ENCODE measurements around the gene BZW2.

- TF ChIP-seq CTCF (IDR thresholded peaks at IDR 0.05) (no peak), POLR2A (IDR thresholded peaks at IDR 0.05) (no peak), EP300 (IDR thresholded peaks at IDR 0.05) (no peak)
These were observed 46.1 kb upstream of the BZW2 start for GRCh38 chr7:16599860-16600259.

Data from stomach (tissue), 4 donors.